Measurements from ENCODE around the gene SNX5. TPM values are rescaled to one million over a fixed set of nuclear protein-coding genes. Genes with fewer than 3 reads are reported as not detected.

The SNX5 gene
- total RNA-seq (2022) (39.8 and 43.0 TPM in 2 replicates), Bru-seq, nascent RNA (percentile 92 among the genes with signal in this experiment), BruChase-seq, experiment 1, labeled RNA remaining after a 6-hour chase (percentile 82 among the genes with signal in this experiment), BruChase-seq, experiment 2, labeled RNA remaining after a 2-hour chase (percentile 86 among the genes with signal in this experiment)
- long read RNA-seq, transcript SNX5-202 (14 exons, 2,288 nt) = minor isoform, 11 of 47 reads
- long read RNA-seq, transcript SNX5-201 (13 exons, 2,270 nt) = major isoform, 26 of 47 reads
- long read RNA-seq, partial matches to known transcripts = 5 of 47 reads
- long read RNA-seq, other reads (novel, unspliced or antisense) = 2 of 47 reads

DNA sequence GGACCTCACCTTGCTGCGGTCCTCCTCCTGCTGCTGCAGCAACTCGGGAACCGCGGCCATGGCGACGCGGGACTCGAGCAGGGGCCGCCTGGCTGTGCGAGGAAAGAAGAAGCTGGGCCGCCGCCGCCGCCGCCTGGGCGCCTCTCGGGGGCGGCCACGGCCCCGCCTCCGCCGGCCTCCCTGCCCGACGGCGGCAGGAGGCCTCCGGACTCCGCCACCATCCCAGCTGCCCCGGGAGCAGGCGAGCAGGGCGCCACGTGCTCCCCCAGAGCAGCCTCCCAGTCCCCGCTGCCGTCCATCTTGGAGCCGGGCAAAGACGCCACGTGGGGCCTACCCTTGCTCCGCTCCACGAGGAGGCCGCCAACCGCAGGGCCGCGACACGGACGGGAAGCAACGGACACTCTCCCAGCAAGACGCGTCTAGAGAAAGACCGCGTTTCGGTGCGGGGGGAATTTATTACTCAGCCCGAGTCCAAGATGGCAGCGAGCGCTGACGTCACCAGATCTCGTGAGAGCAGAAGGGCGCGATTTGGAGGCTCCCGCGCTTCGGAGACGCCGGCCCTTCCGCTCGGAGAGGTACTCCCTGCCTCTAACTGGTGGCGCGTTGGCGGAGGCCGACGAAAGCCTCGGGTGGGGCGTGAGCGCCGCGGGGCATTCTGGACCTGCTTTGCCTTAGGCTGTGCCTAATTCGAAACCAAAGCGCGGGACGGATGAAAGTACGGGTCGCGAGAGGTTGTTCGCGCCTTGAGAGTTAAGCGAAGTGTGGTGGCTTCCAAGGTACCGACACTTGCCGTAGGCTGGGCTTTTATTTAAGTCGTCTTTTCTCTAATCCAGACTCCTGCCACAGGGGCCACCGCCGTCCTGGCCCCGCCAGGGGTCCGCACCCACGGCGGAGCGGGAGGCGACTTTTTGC lies at the start of gene SNX5, which contains the start of gene MGME1:
Gene SNX5, minus strand, starts transcription at position 429 of the 912 bp plus-strand sequence. Its CDS starts 369 bp downstream, at position 60.
Gene MGME1, plus strand, starts transcription at position 653 of the 912 bp plus-strand sequence. CDS start 842 bp downstream, outside the sequence.
- no TSS peak for BruUV-seq (replicated peaks)
- TF ChIP-seq, protein P1, sequence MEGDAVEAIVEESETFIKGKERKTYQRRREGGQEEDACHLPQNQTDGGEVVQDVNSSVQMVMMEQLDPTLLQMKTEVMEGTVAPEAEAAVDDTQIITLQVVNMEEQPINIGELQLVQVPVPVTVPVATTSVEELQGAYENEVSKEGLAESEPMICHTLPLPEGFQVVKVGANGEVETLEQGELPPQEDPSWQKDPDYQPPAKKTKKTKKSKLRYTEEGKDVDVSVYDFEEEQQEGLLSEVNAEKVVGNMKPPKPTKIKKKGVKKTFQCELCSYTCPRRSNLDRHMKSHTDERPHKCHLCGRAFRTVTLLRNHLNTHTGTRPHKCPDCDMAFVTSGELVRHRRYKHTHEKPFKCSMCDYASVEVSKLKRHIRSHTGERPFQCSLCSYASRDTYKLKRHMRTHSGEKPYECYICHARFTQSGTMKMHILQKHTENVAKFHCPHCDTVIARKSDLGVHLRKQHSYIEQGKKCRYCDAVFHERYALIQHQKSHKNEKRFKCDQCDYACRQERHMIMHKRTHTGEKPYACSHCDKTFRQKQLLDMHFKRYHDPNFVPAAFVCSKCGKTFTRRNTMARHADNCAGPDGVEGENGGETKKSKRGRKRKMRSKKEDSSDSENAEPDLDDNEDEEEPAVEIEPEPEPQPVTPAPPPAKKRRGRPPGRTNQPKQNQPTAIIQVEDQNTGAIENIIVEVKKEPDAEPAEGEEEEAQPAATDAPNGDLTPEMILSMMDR (IDR thresholded peaks at IDR 0.05; ENCODE audit: unreplicated experiment) = no peak
- Mint-ChIP-seq H3K27ac (ENCODE audit: unreplicated experiment) (peak within 1 kb of the TSS; percentile 84), H3K4me1 (ENCODE audit: low read depth, unreplicated experiment) (no peaks in the 10 kb centered on the region), H3K9me3 (ENCODE audit: low read depth, unreplicated experiment) (no peaks in the 10 kb centered on the region), H3K36me3 (ENCODE audit: insufficient read depth, unreplicated experiment) (peaks cover 47% of the 10 kb centered on the region), H3K4me3 (ENCODE audit: low read depth, unreplicated experiment) (peak within 1 kb of the TSS; percentile 72), H3K27me3 (ENCODE audit: unreplicated experiment) (no peaks in the 10 kb centered on the region)
- CTCF ChIA-PET = no interaction called here
- DNase-seq = peak; percentile 91
- intact Hi-C loops (cut with micrococcal nuclease; ENCODE audit: unreplicated experiment) = no loop called here

- Mint-ChIP-seq H3K27ac (ENCODE audit: unreplicated experiment) (no peak overlapping the region), H3K4me1 (ENCODE audit: low read depth, unreplicated experiment) (no peaks in the 10 kb centered on the region), H3K4me3 (ENCODE audit: low read depth, unreplicated experiment) (no peak overlapping the region), H3K9me3 (ENCODE audit: low read depth, unreplicated experiment) (no peaks in the 10 kb centered on the region), H3K27me3 (ENCODE audit: unreplicated experiment) (no peaks in the 10 kb centered on the region), H3K36me3 (ENCODE audit: insufficient read depth, unreplicated experiment) (peaks cover 4% of the 10 kb centered on the region)
- TF ChIP-seq, protein P1 (IDR thresholded peaks at IDR 0.05; ENCODE audit: unreplicated experiment) = no peak
- no TSS peak for BruUV-seq (replicated peaks)
- intact Hi-C loops (cut with micrococcal nuclease; ENCODE audit: unreplicated experiment) = no loop called here
- CTCF ChIA-PET = no interaction called here
- no peak for DNase-seq
Measured at GRCh38 chr20:18018100-18018499, 49.5 kb upstream of the SNX5 start.

- no TSS peak for BruUV-seq (replicated peaks)
- Mint-ChIP-seq H3K36me3 (ENCODE audit: insufficient read depth, unreplicated experiment) (peaks cover 4% of the 10 kb centered on the region), H3K27me3 (ENCODE audit: unreplicated experiment) (no peaks in the 10 kb centered on the region), H3K27ac (ENCODE audit: unreplicated experiment) (no peak overlapping the region), H3K4me1 (ENCODE audit: low read depth, unreplicated experiment) (no peaks in the 10 kb centered on the region), H3K9me3 (ENCODE audit: low read depth, unreplicated experiment) (no peaks in the 10 kb centered on the region), H3K4me3 (ENCODE audit: low read depth, unreplicated experiment) (no peak overlapping the region)
- intact Hi-C loops (cut with micrococcal nuclease; ENCODE audit: unreplicated experiment) = no loop called here
- TF ChIP-seq, protein P1 (IDR thresholded peaks at IDR 0.05; ENCODE audit: unreplicated experiment) = no peak
- CTCF ChIA-PET = no interaction called here
- no peak for DNase-seq
Measured at GRCh38 chr20:18016772-18017171, 48.2 kb upstream of the SNX5 start.

- BruUV-seq (replicated peaks) = no TSS peak
- intact Hi-C loops (cut with micrococcal nuclease; ENCODE audit: unreplicated experiment) = no loop called here
- no peaks in the 10 kb centered on the region for H3K27me3 Mint-ChIP-seq (ENCODE audit: unreplicated experiment)
- no peaks in the 10 kb centered on the region for H3K9me3 Mint-ChIP-seq (ENCODE audit: low read depth, unreplicated experiment)
- TF ChIP-seq, protein P1 (IDR thresholded peaks at IDR 0.05; ENCODE audit: unreplicated experiment) = no peak
- H3K4me1 Mint-ChIP-seq (ENCODE audit: low read depth, unreplicated experiment) = no peaks in the 10 kb centered on the region
- peaks cover 4% of the 10 kb centered on the region for H3K36me3 Mint-ChIP-seq (ENCODE audit: insufficient read depth, unreplicated experiment)
- CTCF ChIA-PET = no interaction called here
- no peak for DNase-seq
- no peak overlapping the region for H3K4me3 Mint-ChIP-seq (ENCODE audit: low read depth, unreplicated experiment)
- no peak overlapping the region for H3K27ac Mint-ChIP-seq (ENCODE audit: unreplicated experiment)
Measured at GRCh38 chr20:18014411-18014810, 45.8 kb upstream of the SNX5 start.
